Common myeloid progenitor, CD34-positive (primary cell): ENCODE results near the gene VEGFB.

ENCODE experiments used
- CTCF ChIA-PET: fragments of 350-600 bp; sonication (Branson Sonifier 250); formaldehyde crosslinking; loops from one replicate; lab custom pipeline; 2021; ENCODE audit warnings: antibody characterized with exemption; lab: Charles Lee
- POLR2A ChIA-PET: fragments of 350-600 bp; sonication (Branson Sonifier 250); formaldehyde crosslinking; loops from one replicate; lab custom pipeline; 2021; ENCODE audit warnings: antibody characterized with exemption; lab: Charles Lee
- DNase-seq, 3 donors: peaks; one replicate each; pipeline versions ENCODE4 v3.0.0 to v3.0.0-alpha.2; 2013
- H3K27ac ChIP-seq, 2 experiments: 1 replicate in 1 of 2; 2 replicates in 1 of 2; pipeline ENCODE4 v1.7.0; 2013; ENCODE audit warnings: inconsistent platforms in 2 of 2, low read length in 2 of 2, mild to moderate bottlenecking in 2 of 2, low read depth in 1 of 2, moderate library complexity in 1 of 2; ENCODE audit not compliant: severe bottlenecking in 2 of 2, insufficient read depth in 1 of 2, poor library complexity in 1 of 2
- H3K27me3 ChIP-seq, 5 experiments: replicated peaks in 2 of 5; 1 replicate in 3 of 5; 2 replicates in 2 of 5; pipeline versions ENCODE4 v1.6.1 to v1.7.0; 2013; ENCODE audit warnings: low read length in 4 of 5, mild to moderate bottlenecking in 2 of 5, moderate library complexity in 2 of 5, inconsistent platforms in 1 of 5; ENCODE audit not compliant: insufficient read depth in 5 of 5, control insufficient read depth in 4 of 5
- H3K36me3 ChIP-seq, 4 experiments: 1 replicate in 2 of 4; 2 replicates in 2 of 4; pipeline versions ENCODE4 v1.6.1 to v1.7.0; 2013; ENCODE audit warnings: low read length in 3 of 4, control low read depth in 1 of 4, mild to moderate bottlenecking in 1 of 4; ENCODE audit not compliant: control insufficient read depth in 4 of 4, insufficient read depth in 4 of 4
- H3K4me1 ChIP-seq, 4 experiments: 1 replicate in 3 of 4; 2 replicates in 1 of 4; pipeline versions ENCODE4 v1.6.1 to v1.7.1; 2013; ENCODE audit warnings: low read length in 3 of 4, mild to moderate bottlenecking in 3 of 4, control low read depth in 1 of 4, inconsistent platforms in 1 of 4, moderate library complexity in 1 of 4; ENCODE audit not compliant: control insufficient read depth in 4 of 4, insufficient read depth in 4 of 4; ENCODE audit errors: control extremely low read depth in 1 of 4
- H3K4me3 ChIP-seq, 7 experiments: 1 replicate in 4 of 7; 2 replicates in 3 of 7; pipeline versions ENCODE4 v1.5.1 to v1.7.0; 2013; ENCODE audit warnings: mild to moderate bottlenecking in 7 of 7, low read length in 6 of 7, moderate library complexity in 6 of 7, inconsistent platforms in 2 of 7, low read depth in 2 of 7, control low read depth in 1 of 7; ENCODE audit not compliant: insufficient read depth in 4 of 7, control insufficient read depth in 1 of 7; ENCODE audit errors: extremely low read depth in 1 of 7
- H3K9me3 ChIP-seq, 5 experiments: 1 replicate in 4 of 5; 2 replicates in 1 of 5; pipeline versions ENCODE4 v1.6.1 to v1.7.1; 2013; ENCODE audit warnings: low read length in 4 of 5, mild to moderate bottlenecking in 2 of 5, inconsistent platforms in 1 of 5, low read depth in 1 of 5, moderate library complexity in 1 of 5; ENCODE audit not compliant: control insufficient read depth in 4 of 5, insufficient read depth in 2 of 5; ENCODE audit errors: control extremely low read depth in 1 of 5
- WGBS: methylation state at CpG from one replicate; pipeline ENCODE4 v1.1.5; 2013; ENCODE audit not compliant: insufficient coverage; 5-methylcytosine and 5-hydroxymethylcytosine counted together

Gene VEGFB

GRCh38 chr11:64204464-64204989 lies 29.9 kb upstream of the VEGFB start:
- no peaks in the 10 kb centered on the region for H3K9me3 ChIP-seq
- DNase-seq: peak; percentile 95 to 98 (median 96)
- H3K36me3 ChIP-seq: peaks cover 8 to 59% (median 40%) of the 10 kb centered on the region in 4 experiments
- 0% methylated on average over 2 of the region's 7 CpGs for WGBS
- H3K4me1 ChIP-seq: peaks cover 5 to 55% (median 53%) of the 10 kb centered on the region in 4 experiments
- peak overlapping the region in 1 of 7 experiments; percentile 1 for H3K4me3 ChIP-seq
- CTCF ChIA-PET: interaction anchor here (0.6 to 15.6 kb wide), 25 partner anchors 8 to 154 kb away, joined by 3 to 321 read pairs (median 10); partner anchors contain the start of genes CATSPERZ, DNAJC4, ESRRA and FKBP2
- no peak overlapping the region for H3K27ac ChIP-seq
- POLR2A ChIA-PET: interaction anchor here (0.7 to 5.9 kb wide), 7 partner anchors 13 to 1628 kb away, joined by 3 to 74 read pairs (median 6); partner anchors contain the start of genes FKBP2 and PPP1R14B
- H3K27me3 ChIP-seq: no peaks in the 10 kb centered on the region

GRCh38 chr11:64206457-64207255 lies 27.7 kb upstream of the VEGFB start, which contains the start of gene FERMT3:
Gene FERMT3 (plus strand): TSS chr11:64206721. CDS start chr11:64207365, 644 bp downstream.
- no peaks in the 10 kb centered on the region for H3K27me3 ChIP-seq
- WGBS: under 1% methylated on average over 22 of the region's 27 CpGs
- no peaks in the 10 kb centered on the region for H3K9me3 ChIP-seq
- peaks cover 5 to 55% (median 53%) of the 10 kb centered on the region in 4 experiments for H3K4me1 ChIP-seq
- CTCF ChIA-PET: interaction anchor here (0.6 to 15.6 kb wide), 23 partner anchors 11 to 205 kb away, joined by 3 to 321 read pairs (median 10); partner anchors contain the start of genes CATSPERZ, DNAJC4, ESRRA and FKBP2
- peak; percentile 82 to 95 (median 93) for DNase-seq
- POLR2A ChIA-PET: interaction anchor here (0.7 to 5.9 kb wide), 14 partner anchors 10 to 111 kb away, joined by 3 to 74 read pairs (median 16); partner anchors contain the start of genes DNAJC4, ESRRA, FKBP2 and NUDT22
- peak within 1 kb of the TSS; percentile 48 to 94 (median 84) for H3K4me3 ChIP-seq
- peaks cover 6 to 61% (median 42%) of the 10 kb centered on the region in 4 experiments for H3K36me3 ChIP-seq
- peak within 1 kb of the TSS; percentile 89 to 95 for H3K27ac ChIP-seq

GRCh38 chr11:64207256-64208085 lies 26.9 kb upstream of the VEGFB start:
- H3K27me3 ChIP-seq: no peaks in the 10 kb centered on the region
- peaks cover 5 to 55% (median 53%) of the 10 kb centered on the region in 4 experiments for H3K4me1 ChIP-seq
- H3K4me3 ChIP-seq: peak overlapping the region; percentile 48 to 94 (median 84)
- 0% methylated on average over 20 of the region's 30 CpGs for WGBS
- peak; percentile 91 to 98 (median 96) for DNase-seq
- H3K36me3 ChIP-seq: peaks cover 12 to 63% (median 45%) of the 10 kb centered on the region in 4 experiments
- ChIA-PET POLR2A (interaction anchor here (0.6 to 5.9 kb wide), 11 partner anchors 10 to 110 kb away, joined by 3 to 74 read pairs (median 20); partner anchors contain the start of genes DNAJC4, ESRRA, FKBP2 and NUDT22), CTCF (interaction anchor here (1.1 to 15.6 kb wide), 17 partner anchors 13 to 151 kb away, joined by 3 to 321 read pairs (median 15); partner anchors contain the start of genes CATSPERZ, DNAJC4, ESRRA and FKBP2)
- H3K27ac ChIP-seq: peak overlapping the region; percentile 89 to 95
- no peaks in the 10 kb centered on the region for H3K9me3 ChIP-seq

GRCh38 chr11:64208086-64208795 lies 26.1 kb upstream of the VEGFB start:
- H3K36me3 ChIP-seq: peaks cover 9 to 58% (median 41%) of the 10 kb centered on the region in 4 experiments
- 45% methylated on average over 20 of the region's 23 CpGs for WGBS
- POLR2A ChIA-PET: interaction anchor here (0.6 to 5.9 kb wide), 11 partner anchors 9 to 109 kb away, joined by 3 to 74 read pairs (median 20); partner anchors contain the start of genes DNAJC4, ESRRA, FKBP2 and NUDT22
- H3K27ac ChIP-seq: peak overlapping the region; percentile 89 to 95
- peaks cover 5 to 55% (median 53%) of the 10 kb centered on the region in 4 experiments for H3K4me1 ChIP-seq
- no peaks in the 10 kb centered on the region for H3K9me3 ChIP-seq
- CTCF ChIA-PET: interaction anchor here (1.1 to 15.6 kb wide), 9 partner anchors 12 to 123 kb away, joined by 5 to 321 read pairs (median 58); partner anchors contain the start of genes CATSPERZ, DNAJC4, ESRRA and FKBP2
- peak overlapping the region; percentile 36 to 94 (median 84) for H3K4me3 ChIP-seq
- no peaks in the 10 kb centered on the region for H3K27me3 ChIP-seq
- no peak for DNase-seq

- DNase-seq: no peak
- CTCF ChIA-PET: interaction anchor here (1.6 to 15.6 kb wide), 7 partner anchors 11 to 94 kb away, joined by 7 to 321 read pairs (median 88); partner anchors contain the start of genes CATSPERZ, DNAJC4, ESRRA and FKBP2
- Histone ChIP-seq H3K36me3 (peaks cover 9 to 55% (median 37%) of the 10 kb centered on the region in 4 experiments), H3K4me3 (peak overlapping the region in 4 of 7 experiments; percentile 77 to 94 (median 90)), H3K9me3 (no peaks in the 10 kb centered on the region), H3K27me3 (no peaks in the 10 kb centered on the region), H3K4me1 (peaks cover 5 to 55% (median 52%) of the 10 kb centered on the region in 4 experiments), H3K27ac (peak overlapping the region; percentile 89 to 95)
- POLR2A ChIA-PET: interaction anchor here (1.2 to 5.3 kb wide), 4 partner anchors 8 to 96 kb away, joined by 4 to 74 read pairs (median 27); partner anchors contain the start of genes ESRRA, FKBP2 and PPP1R14B
- 77% methylated on average over 17 of the region's 18 CpGs for whole genome bisulfite sequencing
Observed at GRCh38 chr11:64208796-64209562, 25.4 kb upstream of the VEGFB start.
